Thyroid gland (tissue), 4 donors: ENCODE measurements around the gene TNKS2. TPM values are rescaled to one million over a fixed set of nuclear protein-coding genes. Genes with fewer than 3 reads are reported as not detected.
A peak's percentile ranks its signal among the peaks of the same experiment; 100 is the strongest.
"Not testable (repeated sequence)": the region's sequence is repeated elsewhere in the genome, so short reads cannot be mapped to it uniquely, and the experiment has no call there.

Experiments
- DNase-seq, 2 donors: peaks; one replicate each; pipeline ENCODE4 v3.0.0-alpha.2; 2019
- H3K27ac ChIP-seq, 3 donors: fragments of 200-600 bp; sonication (generic); 1 replicate in 2 of 3; 2 replicates in 1 of 3; pipeline ENCODE4 v1.5.1; 2016 to 2019; ENCODE audit warnings: mild to moderate bottlenecking in 1 of 3, moderate library complexity in 1 of 3
- H3K27me3 ChIP-seq: fragments of 200-600 bp; sonication (generic); one replicate; pipeline ENCODE4 v1.5.1; 2019
- H3K36me3 ChIP-seq, 2 donors: fragments of 200-600 bp; sonication (generic); one replicate each; pipeline ENCODE4 v1.5.1; 2016 to 2019
- H3K4me1 ChIP-seq, 2 donors: fragments of 200-600 bp; sonication (generic); one replicate each; pipeline ENCODE4 v1.5.1; 2017 to 2019
- H3K4me3 ChIP-seq, 3 donors: fragments of 200-600 bp; sonication (generic); replicated peaks in 1 of 3; 1 replicate in 2 of 3; 2 replicates in 1 of 3; pipeline ENCODE4 v1.5.1; 2016; ENCODE audit warnings: mild to moderate bottlenecking in 1 of 3
- H3K9me3 ChIP-seq: fragments of 200-600 bp; sonication (generic); one replicate; pipeline ENCODE4 v1.5.1; 2017
- POLR2A ChIP-seq, 2 donors: fragments of 450-650 bp; IDR thresholded peaks; one replicate each; pipeline ENCODE4 v1.6.1; 2017; ENCODE audit warnings: antibody characterized with exemption in 2 of 2, mild to moderate bottlenecking in 2 of 2, moderate library complexity in 1 of 2
- WGBS, 2 donors: methylation state at CpG; one replicate each; pipeline ENCODE4 v1.1.5; 2017; 5-methylcytosine and 5-hydroxymethylcytosine counted together
- intact Hi-C: fragments of 100-400 bp; cut with DNase I; formaldehyde crosslinking; loops from one replicate; pipeline ENCODE4 v1.15.1; 2023
- total RNA-seq, 4 donors: library from RNA; depleted of rRNA; stranded (reverse); fragments of >200 nt; gene quantifications; one replicate each; pipeline ENCODE4 v1.2.3, GENCODE V29; 2016
- TF ChIP-seq, protein P1 (sequence below), 6 experiments: fragments of 200-600 bp in 3 of 6; fragments of 450-650 bp in 3 of 6; sonication (generic) in 3 of 6; IDR thresholded peaks; one replicate each; pipeline ENCODE4 v1.5.1; 2016 to 2019; ENCODE audit warnings: antibody characterized with exemption in 6 of 6, mild to moderate bottlenecking in 2 of 6, inconsistent platforms in 1 of 6, moderate library complexity in 1 of 6

TNKS2 gene
- total RNA-seq, result 10 to 100 TPM; 56.5 to 99.7 (median 66.1) TPM

DNA sequence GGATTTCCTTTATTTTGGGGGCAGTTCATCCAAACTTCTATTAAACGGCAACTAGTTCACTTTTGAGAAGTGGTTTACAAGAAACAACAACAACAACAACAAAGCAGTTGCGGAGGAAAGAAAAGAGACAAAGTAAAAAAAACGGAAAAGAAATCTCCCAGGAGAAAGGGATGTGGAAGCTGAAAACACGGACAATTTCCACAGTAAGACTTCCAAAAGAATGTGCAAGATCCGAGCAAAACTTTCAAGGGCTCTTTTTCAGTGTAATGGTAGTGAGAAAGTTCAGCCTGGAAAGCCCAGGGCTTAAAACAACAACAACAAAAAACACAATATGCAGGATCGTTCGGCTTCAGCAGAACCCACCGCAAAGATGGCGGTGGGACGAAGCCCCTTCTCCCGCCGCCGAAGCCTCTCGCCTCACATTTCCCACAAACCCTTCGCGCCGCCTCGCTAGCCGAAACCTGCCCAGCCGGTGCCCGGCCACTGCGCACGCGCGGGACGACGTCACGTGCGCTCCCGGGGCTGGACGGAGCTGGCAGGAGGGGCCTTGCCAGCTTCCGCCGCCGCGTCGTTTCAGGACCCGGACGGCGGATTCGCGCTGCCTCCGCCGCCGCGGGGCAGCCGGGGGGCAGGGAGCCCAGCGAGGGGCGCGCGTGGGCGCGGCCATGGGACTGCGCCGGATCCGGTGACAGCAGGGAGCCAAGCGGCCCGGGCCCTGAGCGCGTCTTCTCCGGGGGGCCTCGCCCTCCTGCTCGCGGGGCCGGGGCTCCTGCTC is at the start of gene TNKS2:
TSS of gene TNKS2 (plus strand) at position 553 of the 775 bp plus-strand sequence. CDS start 265 bp downstream, outside the sequence.
- no peaks in the 10 kb centered on the region for H3K27me3 ChIP-seq
- peak; percentile 94 to 96 for DNase-seq
- no peaks in the 10 kb centered on the region for H3K36me3 ChIP-seq
- intact Hi-C loops, result no loop called here
- peak within 1 kb of the TSS; percentile 81 to 99 (median 89) for H3K27ac ChIP-seq
- H3K4me3 ChIP-seq, result peak within 1 kb of the TSS; percentile 51 to 87 (median 80)
- TF ChIP-seq, protein P1, sequence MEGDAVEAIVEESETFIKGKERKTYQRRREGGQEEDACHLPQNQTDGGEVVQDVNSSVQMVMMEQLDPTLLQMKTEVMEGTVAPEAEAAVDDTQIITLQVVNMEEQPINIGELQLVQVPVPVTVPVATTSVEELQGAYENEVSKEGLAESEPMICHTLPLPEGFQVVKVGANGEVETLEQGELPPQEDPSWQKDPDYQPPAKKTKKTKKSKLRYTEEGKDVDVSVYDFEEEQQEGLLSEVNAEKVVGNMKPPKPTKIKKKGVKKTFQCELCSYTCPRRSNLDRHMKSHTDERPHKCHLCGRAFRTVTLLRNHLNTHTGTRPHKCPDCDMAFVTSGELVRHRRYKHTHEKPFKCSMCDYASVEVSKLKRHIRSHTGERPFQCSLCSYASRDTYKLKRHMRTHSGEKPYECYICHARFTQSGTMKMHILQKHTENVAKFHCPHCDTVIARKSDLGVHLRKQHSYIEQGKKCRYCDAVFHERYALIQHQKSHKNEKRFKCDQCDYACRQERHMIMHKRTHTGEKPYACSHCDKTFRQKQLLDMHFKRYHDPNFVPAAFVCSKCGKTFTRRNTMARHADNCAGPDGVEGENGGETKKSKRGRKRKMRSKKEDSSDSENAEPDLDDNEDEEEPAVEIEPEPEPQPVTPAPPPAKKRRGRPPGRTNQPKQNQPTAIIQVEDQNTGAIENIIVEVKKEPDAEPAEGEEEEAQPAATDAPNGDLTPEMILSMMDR (IDR thresholded peaks at IDR 0.05), result no peak
- peak; percentile 72 to 98 for TF ChIP-seq POLR2A (IDR thresholded peaks at IDR 0.05)
- H3K9me3 ChIP-seq, result no peaks in the 10 kb centered on the region
- H3K4me1 ChIP-seq, result peaks cover 28 to 33% of the 10 kb centered on the region in 2 donors
- 1% methylated on average over 14 to 17 of the region's 64 CpGs for WGBS, 2 donors

DNA sequence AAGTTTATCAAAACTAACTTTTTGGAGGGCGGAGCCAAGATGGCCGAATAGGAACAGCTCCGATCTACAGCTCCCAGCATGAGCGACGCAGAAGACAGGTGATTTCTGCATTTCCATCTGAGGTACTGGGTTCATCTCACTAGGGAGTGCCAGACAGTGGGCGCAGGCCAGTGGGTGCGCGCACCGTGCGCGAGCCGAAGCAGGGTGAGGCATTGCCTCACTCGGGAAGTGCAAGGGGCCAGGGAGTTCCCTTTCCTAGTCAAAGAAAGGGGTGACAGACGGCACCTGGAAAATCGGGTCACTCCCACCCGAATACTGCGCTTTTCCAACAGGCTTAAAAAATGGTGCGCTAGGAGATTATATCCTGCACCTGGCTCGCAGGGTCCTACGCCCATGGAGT is 48.6 kb upstream of the TNKS2 start:
- intact Hi-C loops, H3K9me3 ChIP-seq, H3K36me3 ChIP-seq, H3K27ac ChIP-seq, H3K4me1 ChIP-seq, DNase-seq, H3K4me3 ChIP-seq, H3K27me3 ChIP-seq: not testable (repeated sequence)
- WGBS, 2 donors, result 95 to 96% methylated on average over 19 of the region's 20 CpGs

DNA sequence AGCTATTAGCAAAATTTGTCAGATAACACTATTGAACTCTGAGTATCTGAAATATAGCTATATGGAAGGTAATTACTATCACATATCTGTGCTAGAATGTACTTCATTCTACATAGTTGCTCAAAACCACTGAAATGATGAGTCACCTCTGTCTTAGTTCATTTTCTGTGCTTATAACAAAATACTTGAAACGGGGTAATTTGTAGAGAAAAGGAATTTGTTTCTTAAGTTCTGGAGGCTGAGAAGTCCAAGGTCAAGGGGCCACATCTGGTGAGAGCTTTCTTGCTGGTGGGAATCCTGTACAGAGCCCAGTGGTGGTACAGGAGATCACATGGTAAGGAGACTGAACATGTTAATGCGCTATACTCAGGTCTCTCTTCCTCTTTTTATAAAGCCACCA is 41.9 kb upstream of the TNKS2 start:
- Histone ChIP-seq H3K4me3 (no peak overlapping the region), H3K9me3 (no peaks in the 10 kb centered on the region), H3K27ac (no peak overlapping the region), H3K36me3 (no peaks in the 10 kb centered on the region), H3K27me3 (no peaks in the 10 kb centered on the region), H3K4me1 (no peaks in the 10 kb centered on the region)
- 65 to 77% methylated on average over 2 of the region's 2 CpGs for WGBS, 2 donors
- no peak for DNase-seq
- intact Hi-C loops, result loop anchor here (5.0 kb wide), 1 partner anchor 156 kb away; no protein-coding TSS in a partner anchor
- no peak for TF ChIP-seq POLR2A (IDR thresholded peaks at IDR 0.05)
- TF ChIP-seq, protein P1 (IDR thresholded peaks at IDR 0.05), result no peak

DNA sequence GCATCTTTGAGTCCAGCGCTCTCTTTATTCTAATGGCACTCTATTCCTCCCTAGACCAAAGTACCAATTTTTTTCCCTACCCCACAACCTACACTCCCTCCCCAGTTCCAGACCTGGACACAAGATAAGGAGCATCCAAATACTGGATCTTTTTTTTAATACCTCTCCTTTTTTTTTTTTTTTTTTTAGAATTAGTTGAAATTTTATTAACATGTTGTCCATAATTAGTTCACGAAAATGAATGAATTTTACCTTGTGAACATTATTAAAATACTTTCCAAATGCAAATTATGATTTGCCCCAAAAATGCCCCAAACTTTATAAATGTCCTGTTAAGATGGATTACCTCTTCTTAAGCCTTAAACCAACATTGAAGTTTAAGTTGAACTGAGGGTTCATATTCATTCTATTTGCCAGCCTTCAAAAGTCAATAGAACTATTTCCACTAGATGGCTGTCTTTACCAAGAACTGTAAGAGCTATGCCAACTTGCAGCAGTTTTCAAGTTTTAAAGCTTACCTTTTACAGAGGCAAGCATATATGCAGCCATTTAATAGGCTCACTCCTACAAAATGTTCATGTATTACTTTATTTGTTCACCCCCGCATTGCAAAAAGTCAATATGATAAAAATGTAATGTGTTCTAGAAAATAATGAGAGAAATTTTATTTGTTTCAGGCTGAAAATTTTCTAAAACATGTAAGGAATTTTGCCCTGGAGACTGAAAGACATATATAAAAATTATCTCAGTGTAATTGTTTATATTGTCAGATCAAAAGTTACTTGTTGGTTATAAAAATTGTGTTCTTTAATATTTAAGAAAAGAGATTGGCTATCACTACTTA is 39.7 kb upstream of the TNKS2 start:
- Histone ChIP-seq H3K27ac (no peak overlapping the region), H3K27me3 (no peaks in the 10 kb centered on the region), H3K4me1 (no peaks in the 10 kb centered on the region), H3K36me3 (no peaks in the 10 kb centered on the region), H3K9me3 (no peaks in the 10 kb centered on the region), H3K4me3 (no peak overlapping the region)
- WGBS, 2 donors, result 48 to 60% methylated on average over 3 of the region's 3 CpGs
- no peak for DNase-seq
- TF ChIP-seq POLR2A (IDR thresholded peaks at IDR 0.05), result no peak
- TF ChIP-seq, protein P1 (IDR thresholded peaks at IDR 0.05), result peak in 4 of 6 experiments; percentile 45 to 69 (median 62)
- intact Hi-C loops, result loop anchor here (5.0 kb wide), 1 partner anchor 154 kb away; no protein-coding TSS in a partner anchor

DNA sequence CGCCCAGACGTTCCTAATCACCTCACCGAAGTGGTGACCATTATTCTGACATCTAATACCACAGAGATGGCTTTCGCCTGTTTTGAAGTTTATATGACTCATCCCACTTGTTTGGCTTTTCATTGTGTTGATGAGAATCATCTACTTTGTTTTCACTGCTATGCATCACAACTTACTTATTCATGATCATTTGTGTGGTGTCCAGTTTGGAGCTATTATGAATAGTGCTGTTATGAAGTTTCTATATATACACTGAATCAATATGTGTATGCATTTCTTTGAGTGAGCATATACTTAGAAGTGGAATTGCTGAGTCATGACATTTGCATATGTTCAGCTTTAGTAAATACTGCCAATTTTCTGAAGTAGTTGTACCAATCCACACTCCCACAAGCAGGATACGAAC is 38.6 kb upstream of the TNKS2 start:
- no peak overlapping the region for H3K4me3 ChIP-seq
- no peak for DNase-seq
- H3K9me3 ChIP-seq, result no peaks in the 10 kb centered on the region
- H3K27me3 ChIP-seq, result no peaks in the 10 kb centered on the region
- TF ChIP-seq, protein P1 (IDR thresholded peaks at IDR 0.05), result no peak
- no peak for TF ChIP-seq POLR2A (IDR thresholded peaks at IDR 0.05)
- H3K4me1 ChIP-seq, result no peaks in the 10 kb centered on the region
- no peak overlapping the region for H3K27ac ChIP-seq
- WGBS, 2 donors, result 88% methylated on average over 5 of the region's 5 CpGs
- intact Hi-C loops, result loop anchor here (5.0 kb wide), 1 partner anchor 153 kb away; no protein-coding TSS in a partner anchor
- no peaks in the 10 kb centered on the region for H3K36me3 ChIP-seq
